IPS-20b (cell line): Measurements from ENCODE around the gene PDE11A.

ENCODE experiments used
- H3K27ac ChIP-seq: one replicate; pipeline ENCODE4 v1.5.1; 2013; ENCODE audit warnings: low read length
- H3K27me3 ChIP-seq: 2 replicates; pipeline ENCODE4 v1.6.1; 2013; ENCODE audit warnings: mild to moderate bottlenecking, low read length, inconsistent platforms; ENCODE audit not compliant: insufficient read depth
- H3K36me3 ChIP-seq: 2 replicates; pipeline ENCODE4 v1.6.1; 2013; ENCODE audit warnings: low read depth, mild to moderate bottlenecking, inconsistent platforms, low read length, moderate library complexity; ENCODE audit not compliant: insufficient read depth
- H3K4me1 ChIP-seq: 2 replicates; pipeline ENCODE4 v1.6.1; 2013; ENCODE audit warnings: mild to moderate bottlenecking, control low read depth, inconsistent platforms, low read length, moderate library complexity; ENCODE audit not compliant: insufficient read depth
- H3K4me3 ChIP-seq: 2 replicates; pipeline ENCODE4 v1.5.1; 2013; ENCODE audit warnings: mild to moderate bottlenecking, low read length, inconsistent platforms
- H3K9ac ChIP-seq: 2 replicates; pipeline ENCODE4 v1.6.1; 2013; ENCODE audit warnings: low read depth, mild to moderate bottlenecking, inconsistent platforms, low read length, moderate library complexity
- H3K9me3 ChIP-seq: 2 replicates; pipeline ENCODE4 v1.6.1; 2013; ENCODE audit warnings: mild to moderate bottlenecking, low read depth, low read length, inconsistent platforms; ENCODE audit not compliant: insufficient read depth

Gene PDE11A

DNA sequence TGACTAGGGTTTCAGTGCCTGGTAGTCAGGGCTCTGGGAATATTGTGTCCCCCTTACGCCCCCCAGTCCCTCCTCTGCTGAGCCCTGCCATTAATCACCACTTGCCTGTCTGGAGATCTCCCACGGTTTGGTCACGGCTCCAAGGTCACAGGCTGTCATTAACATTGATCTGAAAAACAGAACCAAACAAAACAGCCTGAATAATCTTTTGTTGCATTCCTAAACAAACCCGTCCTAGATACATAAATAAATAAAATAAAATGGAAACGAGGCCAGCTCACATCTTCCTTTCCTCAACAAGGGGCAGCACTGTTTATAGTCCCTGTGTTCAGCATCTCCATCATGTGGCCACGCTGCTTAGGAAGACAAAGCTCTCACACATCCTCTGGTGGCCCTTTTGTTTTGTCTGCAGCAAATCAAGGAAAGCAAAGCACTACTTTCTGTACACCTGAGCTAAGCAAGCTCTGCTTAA lies 397.2 kb downstream of the PDE11A start:
- Histone ChIP-seq H3K4me3 (no peak overlapping the region), H3K9me3 (no peaks in the 10 kb centered on the region; the same call in 1 of the 2 replicates), H3K27me3 (peaks cover 48% of the 10 kb centered on the region), H3K27ac (no peak overlapping the region), H3K36me3 (no peaks in the 10 kb centered on the region), H3K9ac (no peak overlapping the region), H3K4me1 (peaks cover 13% of the 10 kb centered on the region; the same call in 1 of the 2 replicates)

DNA sequence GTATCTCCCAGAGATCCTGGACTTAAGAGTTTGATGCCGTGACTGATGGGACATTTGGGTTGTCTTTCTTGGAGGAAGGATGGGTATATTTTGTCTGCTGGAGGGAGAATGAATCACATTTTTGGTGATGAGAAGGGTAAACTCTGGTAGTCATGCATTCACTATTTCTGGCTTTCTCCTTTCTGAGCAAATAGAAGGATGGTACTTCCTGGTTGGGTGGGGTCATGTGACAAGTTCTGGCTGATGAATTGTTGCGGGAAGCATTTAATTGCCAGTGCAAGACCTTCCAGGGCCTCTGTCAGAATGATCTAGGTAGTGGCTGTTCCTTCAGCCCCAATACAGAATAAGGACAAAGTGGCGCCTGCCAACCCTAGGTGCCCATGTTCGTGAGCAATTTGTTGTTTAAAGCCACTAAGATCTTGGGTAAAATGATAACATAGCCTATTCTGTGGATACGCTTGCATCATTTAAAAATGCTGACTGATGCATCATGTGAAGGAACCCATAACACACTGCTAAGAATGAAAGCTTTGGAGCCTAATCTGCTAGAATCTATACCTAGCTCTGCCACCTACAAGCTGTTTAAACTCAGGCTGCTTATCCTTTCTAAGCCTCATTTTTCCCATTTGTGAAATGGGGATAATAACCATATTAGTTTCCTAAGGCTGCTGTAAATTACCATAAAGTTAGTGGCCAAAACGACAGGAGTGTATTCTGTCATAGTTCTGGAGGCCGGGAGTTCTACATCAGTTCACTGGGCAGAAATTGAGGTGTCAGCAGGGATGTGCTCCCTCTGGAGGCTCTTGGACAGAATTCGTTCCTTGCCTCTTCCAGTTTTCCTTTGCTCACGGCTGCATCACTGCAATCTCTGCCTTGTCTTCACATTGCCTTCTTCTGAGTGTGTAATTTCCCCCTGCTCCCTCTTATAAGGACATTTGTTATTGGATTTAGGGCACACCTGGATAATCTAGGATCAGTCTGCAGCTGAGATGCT lies 398.7 kb downstream of the PDE11A start:
- no peak overlapping the region for H3K27ac ChIP-seq
- no peak overlapping the region for H3K4me3 ChIP-seq
- no peaks in the 10 kb centered on the region for H3K36me3 ChIP-seq
- peaks cover 63% of the 10 kb centered on the region for H3K27me3 ChIP-seq
- peaks cover 18% of the 10 kb centered on the region for H3K4me1 ChIP-seq
- no peaks in the 10 kb centered on the region; the same call in 1 of the 2 replicates for H3K9me3 ChIP-seq
- H3K9ac ChIP-seq, result no peak overlapping the region

DNA sequence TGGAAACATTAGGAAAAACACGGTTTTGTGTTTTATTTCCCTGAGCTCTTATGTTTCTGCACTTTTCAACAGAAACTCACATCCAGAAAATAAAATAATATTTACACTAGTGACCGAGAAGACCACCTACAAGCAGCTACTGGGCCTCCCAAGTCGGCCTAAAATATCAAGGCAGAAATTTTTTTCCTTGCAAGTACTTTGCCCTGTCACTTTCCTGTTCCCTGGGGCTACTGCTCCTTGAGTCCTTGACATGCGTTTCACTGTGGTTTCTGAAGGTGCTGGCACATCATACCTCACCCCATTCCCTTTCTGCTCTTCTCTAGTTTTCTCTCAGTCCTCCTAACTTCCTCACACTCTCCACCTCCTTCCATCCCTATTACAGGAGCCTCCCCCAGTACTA lies 400.9 kb downstream of the PDE11A start:
- H3K9me3 ChIP-seq, result no peaks in the 10 kb centered on the region; the same call in 1 of the 2 replicates
- no peaks in the 10 kb centered on the region for H3K36me3 ChIP-seq
- H3K9ac ChIP-seq, result no peak overlapping the region
- no peak overlapping the region for H3K4me3 ChIP-seq
- H3K27me3 ChIP-seq, result peaks cover 72% of the 10 kb centered on the region
- no peak overlapping the region for H3K27ac ChIP-seq
- H3K4me1 ChIP-seq, result peaks cover 18% of the 10 kb centered on the region

DNA sequence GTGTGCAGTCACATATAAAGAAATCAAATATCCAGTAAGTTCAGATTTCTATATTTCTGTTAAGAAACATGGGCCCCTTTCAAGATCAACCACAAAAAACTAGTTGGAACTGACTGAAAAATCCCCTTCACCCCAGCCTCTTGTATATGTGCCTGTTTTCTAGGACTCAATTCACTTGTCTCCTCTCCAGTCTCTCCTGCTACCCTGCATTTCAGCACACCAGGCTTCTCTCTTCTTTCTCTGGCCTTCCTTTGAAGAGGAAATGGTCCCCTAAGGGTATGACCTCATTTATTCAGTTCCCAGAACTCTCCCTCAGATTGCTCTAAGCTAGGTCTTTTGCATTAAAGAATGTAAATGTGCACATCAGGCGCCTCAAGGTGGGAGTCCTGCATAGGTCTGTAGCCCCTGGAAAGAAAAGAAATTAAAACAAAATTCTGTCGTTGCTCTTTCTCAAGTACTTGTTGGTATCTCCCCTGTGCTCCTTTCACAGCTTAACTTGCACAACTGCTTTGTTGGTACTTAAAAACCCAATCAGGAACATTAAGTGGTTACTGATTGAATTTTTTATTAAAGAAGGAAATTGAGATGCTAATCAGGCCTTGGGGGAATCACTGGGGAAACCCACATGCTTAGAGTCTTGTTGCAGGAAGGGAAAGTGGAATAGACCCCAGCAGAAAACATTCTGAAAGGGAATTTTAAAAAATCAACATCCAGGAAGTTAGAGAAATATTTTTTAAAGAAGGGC lies 401.6 kb downstream of the PDE11A start:
- Histone ChIP-seq H3K27ac (no peak overlapping the region), H3K4me1 (peaks cover 18% of the 10 kb centered on the region), H3K9ac (no peak overlapping the region), H3K4me3 (no peak overlapping the region; the same call in 1 of the 2 replicates), H3K36me3 (no peaks in the 10 kb centered on the region), H3K9me3 (no peaks in the 10 kb centered on the region; the same call in 1 of the 2 replicates), H3K27me3 (peaks cover 73% of the 10 kb centered on the region)

DNA sequence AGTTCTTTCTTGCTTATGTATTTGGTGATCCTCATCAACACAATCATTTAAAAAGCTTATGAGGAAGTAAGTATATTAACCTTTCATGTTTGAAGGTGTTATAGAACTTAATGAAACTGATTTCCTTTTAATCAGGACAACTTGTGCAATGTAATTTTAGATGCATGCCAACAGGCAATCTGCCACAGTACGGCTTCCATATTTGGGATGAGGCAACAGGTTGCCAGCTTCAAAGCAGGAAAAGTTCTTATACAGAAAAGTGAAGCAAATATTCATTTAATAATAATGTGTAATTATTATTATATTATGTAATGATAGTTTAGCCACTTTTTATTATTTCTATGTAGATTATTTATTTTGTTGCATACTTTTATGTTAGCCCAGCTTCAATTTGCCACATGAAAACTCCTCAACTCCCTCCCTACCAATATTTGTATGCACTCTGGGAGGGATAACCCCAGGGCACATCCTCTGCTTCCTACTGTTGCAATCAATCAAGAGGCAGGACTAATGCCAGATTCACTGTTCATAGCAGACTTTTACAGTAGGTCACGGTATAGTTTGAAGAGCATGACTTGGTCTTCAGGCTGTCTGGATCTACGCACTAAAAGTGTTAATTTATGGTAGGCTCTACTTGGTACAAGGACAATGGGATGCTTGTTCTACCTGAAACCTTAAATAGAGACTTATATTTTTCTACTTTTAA lies 402.8 kb downstream of the PDE11A start:
- H3K36me3 ChIP-seq, result no peaks in the 10 kb centered on the region
- H3K9me3 ChIP-seq, result no peaks in the 10 kb centered on the region; the same call in 1 of the 2 replicates
- no peak overlapping the region for H3K4me3 ChIP-seq
- H3K9ac ChIP-seq, result no peak overlapping the region
- no peak overlapping the region for H3K27ac ChIP-seq
- H3K27me3 ChIP-seq, result peaks cover 77% of the 10 kb centered on the region
- H3K4me1 ChIP-seq, result peaks cover 18% of the 10 kb centered on the region

DNA sequence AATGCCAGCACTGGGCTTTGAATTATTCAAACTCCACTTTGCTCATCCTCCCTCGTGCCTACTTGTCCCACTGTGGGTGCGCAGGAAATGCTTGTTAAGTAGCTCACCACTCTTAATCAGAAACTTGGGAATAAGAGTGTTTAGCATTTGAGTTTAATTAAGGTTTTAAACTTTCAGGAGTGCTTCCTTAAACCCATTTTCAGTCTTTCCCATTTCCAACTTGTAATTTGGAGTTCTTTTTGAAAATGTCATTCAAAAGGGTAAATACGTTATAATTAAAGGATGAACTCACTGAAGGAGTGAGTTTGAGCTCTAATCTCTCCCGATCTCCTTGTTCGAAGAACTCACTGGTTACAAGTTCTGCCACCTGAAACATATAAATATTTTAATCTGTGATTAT lies 403.4 kb downstream of the PDE11A start:
- Histone ChIP-seq H3K36me3 (no peaks in the 10 kb centered on the region), H3K9me3 (no peaks in the 10 kb centered on the region), H3K4me1 (peaks cover 18% of the 10 kb centered on the region), H3K4me3 (no peak overlapping the region), H3K9ac (no peak overlapping the region), H3K27ac (no peak overlapping the region), H3K27me3 (peaks cover 82% of the 10 kb centered on the region)

DNA sequence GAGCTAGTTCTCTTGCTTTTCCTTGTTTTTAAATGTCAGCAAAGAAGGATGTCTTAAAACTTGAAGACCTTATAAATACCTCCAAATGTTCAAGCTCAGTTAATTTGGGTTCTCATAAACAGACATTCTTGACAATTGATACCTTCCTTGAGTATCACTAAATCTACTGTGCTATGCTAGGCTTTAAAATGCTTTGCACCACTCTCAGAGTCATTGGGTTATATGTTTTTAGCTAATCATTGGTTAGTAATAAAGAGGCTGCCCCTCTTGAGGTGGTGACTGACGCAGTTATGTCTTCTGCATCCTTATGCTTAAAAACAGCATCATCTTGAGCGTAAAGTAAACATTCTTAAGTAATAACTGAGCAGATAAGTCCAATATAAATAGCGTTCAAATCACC lies 404.0 kb downstream of the PDE11A start:
- Histone ChIP-seq H3K9ac (no peak overlapping the region), H3K27ac (no peak overlapping the region), H3K27me3 (peaks cover 83% of the 10 kb centered on the region), H3K4me1 (peaks cover 18% of the 10 kb centered on the region), H3K9me3 (no peaks in the 10 kb centered on the region), H3K36me3 (no peaks in the 10 kb centered on the region), H3K4me3 (no peak overlapping the region)

DNA sequence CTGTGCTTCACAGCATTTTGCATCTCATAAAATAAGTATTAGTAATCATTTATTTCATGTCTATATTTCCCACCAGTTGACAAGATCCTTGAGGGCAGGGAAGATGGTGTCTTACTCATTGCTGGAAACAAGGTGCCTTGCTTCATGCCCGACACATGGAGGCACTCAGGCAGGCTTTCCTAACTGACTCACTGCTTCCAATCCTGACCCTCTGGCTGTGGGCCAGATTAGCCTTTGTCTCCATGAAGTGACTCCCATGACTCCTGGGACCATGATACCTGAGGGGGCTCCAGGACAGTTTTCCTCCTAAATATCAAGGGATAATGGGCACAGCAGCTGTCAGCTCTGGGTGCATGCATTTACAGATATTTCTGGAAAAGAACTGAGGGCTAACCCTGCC lies 405.0 kb downstream of the PDE11A start:
- Histone ChIP-seq H3K27me3 (peaks cover 76% of the 10 kb centered on the region), H3K27ac (no peak overlapping the region), H3K9ac (no peak overlapping the region), H3K9me3 (no peaks in the 10 kb centered on the region), H3K36me3 (no peaks in the 10 kb centered on the region), H3K4me3 (no peak overlapping the region), H3K4me1 (peaks cover 18% of the 10 kb centered on the region)

DNA sequence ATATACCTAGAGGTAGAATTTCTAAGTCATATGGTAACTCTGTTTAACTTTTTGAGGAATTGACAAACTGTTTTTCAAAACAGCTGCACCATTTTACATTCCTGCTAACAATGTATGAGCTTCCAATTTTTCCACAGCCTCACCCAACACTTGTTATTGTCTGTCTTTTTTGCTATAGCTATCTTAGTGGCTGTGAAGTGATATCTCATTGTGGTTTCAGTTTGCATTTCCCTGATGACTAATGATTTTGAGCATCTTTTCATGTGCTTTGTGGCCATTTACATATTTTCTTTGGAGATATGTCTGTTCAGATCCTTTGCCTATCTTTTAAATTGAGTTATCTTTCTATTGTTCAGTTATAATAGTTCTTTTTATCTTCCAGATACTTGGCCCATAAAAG lies 406.2 kb downstream of the PDE11A start:
- H3K27me3 ChIP-seq, result peaks cover 76% of the 10 kb centered on the region
- H3K9me3 ChIP-seq, result no peaks in the 10 kb centered on the region
- no peak overlapping the region for H3K9ac ChIP-seq
- no peaks in the 10 kb centered on the region for H3K36me3 ChIP-seq
- H3K4me3 ChIP-seq, result no peak overlapping the region
- no peak overlapping the region for H3K27ac ChIP-seq
- H3K4me1 ChIP-seq, result peaks cover 14% of the 10 kb centered on the region

DNA sequence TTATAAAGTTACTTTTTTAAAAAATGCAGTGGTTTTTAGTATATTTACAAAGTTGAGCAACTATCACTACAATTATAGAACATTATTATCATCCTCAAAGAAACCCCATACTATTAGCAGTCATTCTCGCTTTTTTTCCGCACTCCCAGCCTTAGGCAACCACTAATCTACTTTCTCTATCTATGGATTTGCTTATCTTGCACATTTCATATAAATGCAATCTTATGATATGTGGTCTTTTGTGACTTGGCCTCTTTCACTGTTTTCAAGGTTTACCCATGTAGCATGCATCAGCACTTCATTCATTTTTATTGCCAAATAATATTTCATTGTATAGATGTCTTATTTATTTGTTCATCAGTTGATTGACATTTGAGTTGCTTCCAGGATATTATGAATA lies 406.6 kb downstream of the PDE11A start:
- Histone ChIP-seq H3K4me3 (no peak overlapping the region), H3K27me3 (peaks cover 76% of the 10 kb centered on the region)

DNA sequence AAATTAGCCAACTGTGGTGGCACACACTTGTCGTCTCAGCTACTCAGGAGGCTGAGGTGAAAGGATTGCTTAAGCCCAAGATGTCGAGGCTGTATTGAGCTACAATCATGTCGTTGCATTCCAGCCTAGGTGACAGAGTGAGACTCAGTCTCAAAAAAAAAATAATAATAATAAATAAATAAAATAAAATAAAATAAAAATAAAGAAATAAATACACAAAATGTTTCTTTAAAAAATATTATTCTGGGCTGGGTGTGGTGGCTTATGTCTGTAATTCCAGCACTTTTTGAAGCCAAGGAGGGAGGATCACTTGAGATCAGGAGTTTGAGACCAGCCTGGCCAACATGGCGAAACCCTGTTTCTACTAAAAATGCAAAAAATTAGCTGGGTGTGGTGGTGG lies 407.2 kb downstream of the PDE11A start:
- no peak overlapping the region for H3K27ac ChIP-seq
- H3K36me3 ChIP-seq, result no peaks in the 10 kb centered on the region
- no peak overlapping the region for H3K4me3 ChIP-seq
- H3K27me3 ChIP-seq, result peaks cover 77% of the 10 kb centered on the region
- no peaks in the 10 kb centered on the region for H3K9me3 ChIP-seq
- H3K9ac ChIP-seq, result no peak overlapping the region
- peaks cover 5% of the 10 kb centered on the region for H3K4me1 ChIP-seq

More for the DNA sequence above, 406.6 kb downstream of the PDE11A start:
- Histone ChIP-seq H3K36me3 (no peaks in the 10 kb centered on the region), H3K9me3 (no peaks in the 10 kb centered on the region), H3K27ac (no peak overlapping the region), H3K9ac (no peak overlapping the region), H3K4me1 (peaks cover 10% of the 10 kb centered on the region)
